ENCODE data around the gene SPACA7.

Gene SPACA7

DNA sequence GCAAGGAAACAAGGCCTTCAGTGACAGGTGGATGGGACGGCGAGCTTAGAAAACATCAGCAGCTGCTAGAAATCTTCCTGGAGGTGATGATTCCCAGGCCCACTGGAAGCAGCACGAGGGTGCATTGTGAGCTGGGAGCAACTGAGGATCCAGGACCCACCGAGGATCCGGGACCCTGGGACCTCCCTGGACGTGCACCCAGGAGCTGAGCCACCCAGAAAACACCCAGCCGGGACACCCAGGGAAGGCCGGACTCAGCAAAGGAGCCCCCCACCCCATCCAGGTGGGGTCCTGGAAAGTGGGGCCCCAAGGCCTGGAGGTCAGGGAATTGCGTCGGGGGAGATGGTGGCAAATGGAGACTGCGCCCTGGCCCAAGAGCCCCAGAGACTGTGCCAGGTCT, 22.3 kb upstream of the SPACA7 start:
- Histone ChIP-seq H3K4me1 (ENCODE audit: control insufficient read depth in 1 of 2, insufficient read depth in 2 of 2, low read length in 2 of 2) (no peaks in the 10 kb centered on the region), H3K9me3 (ENCODE audit: control insufficient read depth in 1 of 2, low read length in 2 of 2) (no peaks in the 10 kb centered on the region), H3K27me3 (ENCODE audit: low read depth, low read length) (peaks cover 3% of the 10 kb centered on the region), H3K27ac (ENCODE audit: low read length) (no peak overlapping the region), H3K4me3 (ENCODE audit: low read depth in 1 of 2, low read length in 2 of 2) (no peak overlapping the region), H3K36me3 (ENCODE audit: control insufficient read depth in 1 of 2, insufficient read depth in 2 of 2, low read length in 2 of 2) (no peaks in the 10 kb centered on the region)

DNA sequence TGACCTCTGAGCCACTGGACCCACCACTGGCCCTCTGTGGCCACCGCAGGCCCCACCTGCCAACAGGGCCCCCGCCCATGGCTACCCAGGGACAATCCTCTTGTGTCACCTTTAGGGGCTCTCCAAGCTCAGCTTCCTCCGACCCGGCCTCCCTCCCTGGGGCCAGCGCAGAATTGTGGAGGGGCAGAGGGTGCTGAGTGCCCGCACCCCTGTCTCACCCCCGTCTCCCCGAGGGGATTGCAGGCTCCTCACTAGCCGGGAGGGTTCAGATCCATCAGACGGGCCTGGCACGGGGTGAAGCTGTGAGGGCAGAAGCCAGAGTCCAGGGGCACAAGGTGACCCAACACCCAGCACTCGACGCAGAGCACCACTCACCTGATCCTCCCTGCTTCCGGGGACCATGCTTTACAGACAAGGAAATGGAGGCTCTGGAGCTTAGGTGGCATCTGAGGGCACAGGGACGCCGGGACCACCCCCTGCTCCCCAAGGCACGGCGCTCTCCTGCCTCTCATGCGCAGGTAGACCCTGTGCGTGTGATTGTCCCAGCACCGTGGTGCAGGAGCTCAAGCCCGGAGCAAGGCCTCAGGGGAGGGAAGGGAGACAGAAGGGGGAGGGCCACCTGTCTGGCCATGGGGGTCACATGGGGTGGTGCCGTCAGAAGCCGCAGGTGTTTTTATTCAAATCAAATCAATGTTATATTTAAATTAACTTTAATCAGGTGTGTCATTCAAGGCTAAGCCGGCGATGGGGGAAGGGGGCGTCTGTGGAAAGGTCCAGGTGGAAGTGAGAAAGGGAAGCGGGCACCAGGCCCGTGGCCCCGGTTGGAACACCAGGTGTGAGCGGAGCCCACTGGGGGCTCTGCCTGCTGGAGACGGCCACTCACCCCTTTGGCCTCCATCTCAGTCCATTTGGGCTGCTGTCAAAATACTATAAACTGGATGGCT, 21.6 kb upstream of the SPACA7 start:
- H3K4me1 ChIP-seq (ENCODE audit: control insufficient read depth in 1 of 2, insufficient read depth in 2 of 2, low read length in 2 of 2) = no peaks in the 10 kb centered on the region
- no peak overlapping the region for H3K27ac ChIP-seq (ENCODE audit: low read length)
- no peaks in the 10 kb centered on the region for H3K9me3 ChIP-seq (ENCODE audit: control insufficient read depth in 1 of 2, low read length in 2 of 2)
- H3K4me3 ChIP-seq (ENCODE audit: low read depth in 1 of 2, low read length in 2 of 2) = no peak overlapping the region
- peaks cover 3% of the 10 kb centered on the region for H3K27me3 ChIP-seq (ENCODE audit: low read depth, low read length)
- H3K36me3 ChIP-seq (ENCODE audit: control insufficient read depth in 1 of 2, insufficient read depth in 2 of 2, low read length in 2 of 2) = no peaks in the 10 kb centered on the region

DNA sequence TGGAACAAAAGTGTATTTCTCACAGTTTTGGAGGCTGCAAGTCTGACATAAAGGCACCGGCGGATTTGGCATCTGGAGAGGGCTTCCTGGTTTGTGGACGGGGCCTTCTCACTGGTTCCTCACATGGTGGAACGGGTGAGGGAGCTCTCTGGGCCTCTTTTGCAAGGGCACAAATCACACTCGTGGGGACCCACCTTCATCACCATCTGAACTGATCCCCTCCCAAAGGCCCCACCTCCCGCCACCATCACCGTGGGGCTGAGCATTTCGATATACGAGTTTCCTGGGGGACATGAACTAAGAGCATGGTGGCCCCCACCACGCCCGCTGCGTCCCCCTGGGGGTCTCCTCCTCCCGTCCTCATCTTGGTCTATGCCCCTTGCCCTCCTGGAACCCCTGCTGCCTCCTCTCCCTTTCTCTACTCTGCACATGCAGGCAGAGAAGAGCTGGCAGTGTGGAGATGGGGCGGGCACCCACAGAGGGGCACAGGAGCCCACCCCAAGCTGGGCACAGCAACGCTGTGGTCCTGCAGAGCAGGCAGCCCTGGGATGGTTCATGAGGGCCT, 20.8 kb upstream of the SPACA7 start:
- H3K27me3 ChIP-seq (ENCODE audit: low read depth, low read length) = peaks cover 3% of the 10 kb centered on the region
- H3K27ac ChIP-seq (ENCODE audit: low read length) = no peak overlapping the region

DNA sequence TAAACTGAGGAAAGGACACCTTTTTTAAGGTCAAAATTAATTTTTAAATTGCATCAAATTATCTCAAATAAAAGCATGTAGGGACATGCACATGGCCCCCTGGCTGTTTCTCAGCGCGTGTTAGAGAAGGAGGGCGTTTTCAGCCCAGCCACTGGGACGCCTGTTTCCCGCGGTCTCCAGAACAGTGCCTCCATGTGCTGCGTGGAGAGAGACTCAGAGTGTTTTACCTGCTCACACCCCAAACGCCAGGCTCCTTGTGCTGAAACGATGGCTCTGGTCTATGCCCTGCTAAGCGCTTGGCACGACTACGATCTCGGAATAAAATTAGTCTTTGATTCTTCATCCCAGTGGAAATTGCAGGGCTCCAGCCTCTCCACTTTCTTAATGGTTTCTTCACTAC, 20.0 kb upstream of the SPACA7 start:
- no peaks in the 10 kb centered on the region for H3K27me3 ChIP-seq (ENCODE audit: low read depth, low read length)
- H3K4me1 ChIP-seq (ENCODE audit: control insufficient read depth in 1 of 2, insufficient read depth in 2 of 2, low read length in 2 of 2) = no peaks in the 10 kb centered on the region
- no peak overlapping the region for H3K4me3 ChIP-seq (ENCODE audit: low read depth in 1 of 2, low read length in 2 of 2)
- no peaks in the 10 kb centered on the region for H3K36me3 ChIP-seq (ENCODE audit: control insufficient read depth in 1 of 2, insufficient read depth in 2 of 2, low read length in 2 of 2)
- peaks cover 0 to under 1% of the 10 kb centered on the region in 2 donors for H3K9me3 ChIP-seq (ENCODE audit: control insufficient read depth in 1 of 2, low read length in 2 of 2)
- no peak overlapping the region for H3K27ac ChIP-seq (ENCODE audit: low read length)

More for the DNA sequence above, 20.8 kb upstream of the SPACA7 start:
- Histone ChIP-seq H3K9me3 (ENCODE audit: control insufficient read depth in 1 of 2, low read length in 2 of 2) (no peaks in the 10 kb centered on the region), H3K4me1 (ENCODE audit: control insufficient read depth in 1 of 2, insufficient read depth in 2 of 2, low read length in 2 of 2) (no peaks in the 10 kb centered on the region), H3K36me3 (ENCODE audit: control insufficient read depth in 1 of 2, insufficient read depth in 2 of 2, low read length in 2 of 2) (no peaks in the 10 kb centered on the region), H3K4me3 (ENCODE audit: low read depth in 1 of 2, low read length in 2 of 2) (no peak overlapping the region)

DNA sequence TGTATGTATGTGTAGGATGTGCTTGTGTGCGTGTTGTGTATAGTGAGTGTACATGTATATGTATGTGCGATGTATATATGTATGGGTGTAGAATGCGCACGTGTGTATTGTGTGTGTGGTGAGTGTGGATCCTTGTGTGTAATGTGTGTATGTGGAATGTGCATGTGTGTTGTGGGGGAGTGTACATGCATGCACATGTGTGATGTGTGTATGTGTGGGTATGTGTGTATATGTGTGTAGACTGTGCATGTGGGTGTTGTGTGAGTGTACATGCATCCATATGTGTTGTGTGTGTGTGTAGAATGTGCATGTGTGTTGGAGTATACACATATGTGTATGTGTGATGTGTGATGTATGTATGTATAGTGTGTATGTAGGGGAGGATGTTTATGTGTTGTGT, 18.0 kb upstream of the SPACA7 start:
- Histone ChIP-seq H3K4me3 (ENCODE audit: low read depth in 1 of 2, low read length in 2 of 2) (no peak overlapping the region), H3K4me1 (ENCODE audit: control insufficient read depth in 1 of 2, insufficient read depth in 2 of 2, low read length in 2 of 2) (no peaks in the 10 kb centered on the region), H3K27me3 (ENCODE audit: low read depth, low read length) (no peaks in the 10 kb centered on the region), H3K9me3 (ENCODE audit: control insufficient read depth in 1 of 2, low read length in 2 of 2) (peaks cover 0 to 7% of the 10 kb centered on the region in 2 donors), H3K36me3 (ENCODE audit: control insufficient read depth in 1 of 2, insufficient read depth in 2 of 2, low read length in 2 of 2) (no peaks in the 10 kb centered on the region), H3K27ac (ENCODE audit: low read length) (no peak overlapping the region)

DNA sequence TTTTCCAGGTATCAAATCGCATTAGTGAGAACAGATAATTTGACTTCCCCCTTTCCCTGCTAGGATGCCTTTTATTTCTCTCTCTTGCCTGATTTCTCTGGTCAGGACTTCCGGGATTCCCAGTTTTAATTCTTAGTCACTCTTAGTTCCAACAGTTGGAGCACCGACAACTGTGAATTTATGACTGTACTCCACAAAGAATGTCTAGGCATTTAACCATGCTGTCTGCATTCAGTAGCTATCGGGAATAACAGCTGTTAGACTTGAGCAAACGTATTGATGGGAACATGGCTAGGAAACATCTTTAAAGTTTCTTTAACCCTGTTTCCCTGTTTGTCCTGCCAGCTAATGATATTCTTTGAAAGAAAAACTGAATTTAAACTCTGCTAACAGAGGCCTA, 14.1 kb upstream of the SPACA7 start:
- H3K4me1 ChIP-seq (ENCODE audit: control insufficient read depth in 1 of 2, insufficient read depth in 2 of 2, low read length in 2 of 2) = no peaks in the 10 kb centered on the region
- no peak overlapping the region for H3K4me3 ChIP-seq (ENCODE audit: low read depth in 1 of 2, low read length in 2 of 2)
- no peaks in the 10 kb centered on the region for H3K36me3 ChIP-seq (ENCODE audit: control insufficient read depth in 1 of 2, insufficient read depth in 2 of 2, low read length in 2 of 2)
- H3K9me3 ChIP-seq (ENCODE audit: control insufficient read depth in 1 of 2, low read length in 2 of 2) = peaks cover 0 to 16% of the 10 kb centered on the region in 2 donors
- no peaks in the 10 kb centered on the region for H3K27me3 ChIP-seq (ENCODE audit: low read depth, low read length)
- no peak overlapping the region for H3K27ac ChIP-seq (ENCODE audit: low read length)

DNA sequence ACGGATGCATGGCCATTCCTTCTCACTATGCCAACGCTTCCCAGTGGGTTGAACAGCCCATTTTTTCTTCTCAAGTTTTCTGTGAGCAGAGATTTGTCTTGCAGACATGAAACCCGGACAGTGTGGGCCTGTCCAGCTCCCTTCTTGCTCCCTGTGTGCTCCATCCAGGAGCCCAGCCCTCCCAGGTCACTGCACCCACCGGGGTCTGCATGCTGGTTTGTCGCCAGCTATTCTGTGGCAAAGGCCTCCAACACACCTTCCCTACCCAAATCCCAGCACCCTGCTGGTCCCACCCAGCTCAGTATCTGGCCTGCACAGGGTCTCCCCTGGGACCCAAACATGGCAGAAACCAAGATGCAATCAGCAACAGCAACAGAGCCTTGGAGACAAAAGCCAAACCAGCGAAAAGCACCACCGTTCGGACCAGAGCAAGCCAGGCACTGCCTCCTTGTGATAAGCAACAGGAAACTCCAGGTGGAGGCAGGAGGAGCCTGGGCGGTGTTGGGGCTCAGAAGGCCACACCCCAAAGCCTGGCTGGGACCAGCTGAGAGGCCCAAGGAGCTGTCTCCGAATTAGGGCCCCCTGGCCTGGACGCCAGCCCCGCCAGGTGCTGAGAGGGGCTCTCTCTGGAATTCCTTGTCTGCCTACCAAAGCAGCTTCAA, 12.2 kb upstream of the SPACA7 start:
- Histone ChIP-seq H3K27ac (ENCODE audit: low read length) (no peak overlapping the region), H3K36me3 (ENCODE audit: control insufficient read depth in 1 of 2, insufficient read depth in 2 of 2, low read length in 2 of 2) (no peaks in the 10 kb centered on the region), H3K4me1 (ENCODE audit: control insufficient read depth in 1 of 2, insufficient read depth in 2 of 2, low read length in 2 of 2) (no peaks in the 10 kb centered on the region), H3K27me3 (ENCODE audit: low read depth, low read length) (no peaks in the 10 kb centered on the region), H3K4me3 (ENCODE audit: low read depth in 1 of 2, low read length in 2 of 2) (no peak overlapping the region), H3K9me3 (ENCODE audit: control insufficient read depth in 1 of 2, low read length in 2 of 2) (peaks cover 0 to 18% of the 10 kb centered on the region in 2 donors)

DNA sequence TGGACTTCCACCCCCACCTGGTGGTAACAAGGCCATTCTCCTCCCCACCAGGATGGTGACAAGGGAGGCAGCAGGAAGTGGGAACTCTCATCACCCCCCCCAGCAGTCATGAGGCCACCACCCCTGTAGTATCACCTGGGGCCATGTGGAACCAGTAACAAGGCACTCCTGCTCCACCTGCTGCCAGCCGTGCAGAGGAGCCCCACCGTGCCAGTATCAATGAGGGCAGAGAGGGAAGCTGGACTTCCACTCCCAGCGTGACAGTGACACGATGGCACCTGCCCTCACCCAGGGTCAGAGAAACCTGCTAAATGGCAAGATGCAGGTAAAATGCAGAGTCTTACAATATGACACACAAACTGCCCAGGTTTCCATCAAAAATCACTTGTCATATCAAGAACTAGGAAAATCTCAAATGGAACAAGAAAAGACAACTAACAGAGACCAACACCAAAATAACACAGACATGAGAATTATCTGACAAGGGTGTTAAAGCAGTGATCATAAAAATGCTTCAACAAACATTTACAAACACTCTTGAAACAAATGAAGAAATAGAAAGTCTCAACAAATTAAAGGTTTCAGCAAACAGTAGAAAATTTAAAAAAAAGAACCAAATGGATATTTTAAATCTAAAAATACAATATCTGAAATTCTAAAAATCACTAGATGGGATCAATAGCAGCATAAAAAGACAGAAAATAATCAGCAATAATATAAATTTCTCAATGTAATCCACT, 9.1 kb upstream of the SPACA7 start:
- H3K4me3 ChIP-seq (ENCODE audit: low read depth in 1 of 2, low read length in 2 of 2) = no peak overlapping the region
- H3K4me1 ChIP-seq (ENCODE audit: control insufficient read depth in 1 of 2, insufficient read depth in 2 of 2, low read length in 2 of 2) = no peaks in the 10 kb centered on the region
- no peaks in the 10 kb centered on the region for H3K36me3 ChIP-seq (ENCODE audit: control insufficient read depth in 1 of 2, insufficient read depth in 2 of 2, low read length in 2 of 2)
- no peak overlapping the region for H3K27ac ChIP-seq (ENCODE audit: low read length)
- H3K9me3 ChIP-seq (ENCODE audit: control insufficient read depth in 1 of 2, low read length in 2 of 2) = peaks cover 0 to 11% of the 10 kb centered on the region in 2 donors
- no peaks in the 10 kb centered on the region for H3K27me3 ChIP-seq (ENCODE audit: low read depth, low read length)

DNA sequence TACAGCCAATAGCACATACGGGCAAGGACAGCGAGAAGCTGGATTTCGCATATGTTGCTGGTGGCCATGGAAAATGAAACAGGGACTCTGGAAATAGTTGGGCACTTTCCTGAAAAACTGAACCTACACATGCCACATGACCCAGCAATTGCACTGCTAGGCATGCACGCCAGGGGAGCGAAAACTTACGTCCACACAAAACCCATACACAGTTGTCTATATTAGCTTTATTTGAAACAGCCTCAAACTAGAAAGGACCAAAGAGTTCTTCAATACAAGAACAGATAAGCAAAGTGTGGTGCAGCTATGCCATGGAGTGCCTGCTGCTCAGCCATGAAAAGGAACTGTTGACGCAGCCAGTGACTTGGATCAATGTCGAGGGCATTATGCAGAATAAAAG, 7.3 kb upstream of the SPACA7 start:
- Histone ChIP-seq H3K27me3 (ENCODE audit: low read depth, low read length) (no peaks in the 10 kb centered on the region), H3K4me3 (ENCODE audit: low read depth in 1 of 2, low read length in 2 of 2) (no peak overlapping the region), H3K27ac (ENCODE audit: low read length) (no peak overlapping the region), H3K4me1 (ENCODE audit: control insufficient read depth in 1 of 2, insufficient read depth in 2 of 2, low read length in 2 of 2) (no peaks in the 10 kb centered on the region), H3K9me3 (ENCODE audit: control insufficient read depth in 1 of 2, low read length in 2 of 2) (peaks cover 0 to 11% of the 10 kb centered on the region in 2 donors), H3K36me3 (ENCODE audit: control insufficient read depth in 1 of 2, insufficient read depth in 2 of 2, low read length in 2 of 2) (no peaks in the 10 kb centered on the region)

DNA sequence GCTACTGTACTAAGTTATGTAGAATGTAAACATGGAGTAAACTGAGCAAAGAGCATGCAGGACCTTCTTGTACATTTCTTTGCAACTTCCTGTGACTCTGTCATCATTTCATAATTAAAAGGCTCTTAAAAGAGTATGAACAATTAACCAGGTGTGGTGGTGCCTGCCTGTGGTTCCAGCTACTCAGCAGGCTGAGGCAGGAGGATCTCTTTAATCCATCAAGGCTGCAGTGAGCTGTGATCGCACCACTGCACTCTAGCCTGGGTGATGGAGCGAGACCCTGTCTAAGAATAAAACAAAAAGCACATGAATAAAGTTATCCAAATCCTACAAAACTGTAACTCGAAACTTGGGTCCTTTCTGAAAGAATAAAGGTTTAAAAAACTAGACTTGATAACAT, 5.8 kb upstream of the SPACA7 start:
- H3K27me3 ChIP-seq (ENCODE audit: low read depth, low read length) = no peaks in the 10 kb centered on the region
- no peaks in the 10 kb centered on the region for H3K4me1 ChIP-seq (ENCODE audit: control insufficient read depth in 1 of 2, insufficient read depth in 2 of 2, low read length in 2 of 2)
- no peak overlapping the region for H3K4me3 ChIP-seq (ENCODE audit: low read depth in 1 of 2, low read length in 2 of 2)
- no peaks in the 10 kb centered on the region for H3K36me3 ChIP-seq (ENCODE audit: control insufficient read depth in 1 of 2, insufficient read depth in 2 of 2, low read length in 2 of 2)
- peaks cover 0 to 11% of the 10 kb centered on the region in 2 donors for H3K9me3 ChIP-seq (ENCODE audit: control insufficient read depth in 1 of 2, low read length in 2 of 2)
- H3K27ac ChIP-seq (ENCODE audit: low read length) = no peak overlapping the region

DNA sequence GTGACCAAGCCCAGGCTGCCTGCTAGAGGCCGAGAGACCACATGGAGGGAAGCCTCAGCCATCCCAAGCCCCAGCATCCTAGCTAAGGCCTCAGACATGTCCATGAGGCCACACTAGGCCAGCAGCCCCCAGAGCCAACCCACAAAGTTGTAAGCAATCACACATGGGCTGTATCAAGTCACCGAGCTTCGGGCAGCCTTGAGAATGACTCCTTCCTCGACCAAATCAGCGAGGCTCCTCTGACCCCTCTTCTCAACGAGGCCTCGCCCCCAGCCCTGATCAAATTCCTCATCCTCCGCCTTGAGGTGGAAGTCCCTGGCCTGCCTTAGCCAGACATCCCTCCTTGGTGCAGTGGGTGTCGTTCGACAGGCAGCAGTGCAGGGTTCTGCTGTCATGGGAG, 1.9 kb upstream of the SPACA7 start:
- peaks cover 0 to 5% of the 10 kb centered on the region in 2 donors for H3K9me3 ChIP-seq (ENCODE audit: control insufficient read depth in 1 of 2, low read length in 2 of 2)
- H3K4me1 ChIP-seq (ENCODE audit: control insufficient read depth in 1 of 2, insufficient read depth in 2 of 2, low read length in 2 of 2) = no peaks in the 10 kb centered on the region
- H3K36me3 ChIP-seq (ENCODE audit: control insufficient read depth in 1 of 2, insufficient read depth in 2 of 2, low read length in 2 of 2) = no peaks in the 10 kb centered on the region
- H3K27me3 ChIP-seq (ENCODE audit: low read depth, low read length) = no peaks in the 10 kb centered on the region
- H3K27ac ChIP-seq (ENCODE audit: low read length) = no peak overlapping the region
- H3K4me3 ChIP-seq (ENCODE audit: low read depth in 1 of 2, low read length in 2 of 2) = no peak overlapping the region
